Measurements from ENCODE around the gene B4GALT4.
"Not testable (repeated sequence)": the region's sequence is repeated elsewhere in the genome, so short reads cannot be mapped to it uniquely, and the experiment has no call there.

Gene B4GALT4

DNA sequence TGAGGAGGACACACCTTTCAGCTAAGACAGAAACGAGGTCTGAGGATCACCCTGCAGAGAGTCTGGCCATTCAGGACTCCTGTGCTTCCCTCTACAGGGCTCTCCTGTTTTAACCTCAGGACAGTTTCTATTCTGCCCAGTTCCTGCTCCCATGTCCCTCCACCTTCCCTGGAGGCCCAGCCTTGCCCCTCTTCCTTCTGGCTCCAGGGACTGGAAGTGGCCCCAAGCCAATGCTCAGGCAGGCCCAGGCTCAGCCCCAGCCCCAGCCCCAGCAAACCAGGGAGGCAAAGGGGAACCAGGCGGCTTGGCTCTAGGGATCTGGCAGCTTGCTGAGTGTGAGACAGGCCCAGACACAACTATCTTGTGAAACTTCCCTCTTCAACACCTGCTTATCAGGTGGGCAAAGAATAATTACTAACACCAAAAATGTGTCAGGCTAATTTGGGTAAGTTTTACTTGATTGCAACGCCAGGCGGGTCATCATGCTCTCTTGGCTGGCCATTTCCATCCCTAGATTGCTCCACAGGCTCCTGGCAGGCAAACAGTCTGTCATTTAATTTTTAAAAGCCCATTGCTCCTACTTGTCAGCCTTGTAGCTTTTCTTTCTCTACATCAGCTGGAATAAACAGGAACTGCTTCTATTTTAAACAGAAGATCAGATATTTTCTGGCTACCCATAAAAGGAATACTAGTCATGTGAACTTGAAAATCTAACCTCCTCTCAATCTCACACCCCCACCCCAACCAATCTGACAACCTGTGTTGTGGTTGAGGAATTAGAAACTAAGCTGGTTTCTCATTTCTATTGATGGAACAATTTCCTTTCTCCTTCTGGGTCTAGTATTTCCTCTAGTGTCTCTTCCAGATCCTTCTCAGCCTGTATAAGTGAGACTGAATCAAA lies 33.8 kb downstream of the B4GALT4 start:
- in situ Hi-C loops (cut with HindIII; ENCODE audit: low sequenced_read_pairs) = no loop called here

DNA sequence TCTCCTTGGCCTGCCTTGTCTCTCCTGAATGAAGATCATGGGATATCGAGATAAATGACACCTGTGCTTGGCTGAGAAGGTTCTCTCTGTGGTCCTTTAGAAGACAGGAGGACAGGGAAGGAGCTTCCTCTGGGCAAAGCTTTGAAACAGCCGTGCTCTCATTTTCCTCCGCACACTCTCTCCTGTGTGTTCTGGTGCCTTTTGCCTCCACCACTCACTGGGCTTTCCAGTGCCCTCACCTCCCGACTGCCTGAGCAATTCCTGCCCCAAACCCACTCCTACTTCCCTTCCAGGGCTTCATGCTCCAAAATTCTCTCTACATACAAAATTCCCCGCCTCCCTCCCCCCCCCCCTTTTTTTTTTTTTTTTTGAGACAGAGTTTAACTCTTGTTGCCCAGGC lies 35.0 kb downstream of the B4GALT4 start:
- in situ Hi-C loops (cut with HindIII; ENCODE audit: low sequenced_read_pairs) = no loop called here

DNA sequence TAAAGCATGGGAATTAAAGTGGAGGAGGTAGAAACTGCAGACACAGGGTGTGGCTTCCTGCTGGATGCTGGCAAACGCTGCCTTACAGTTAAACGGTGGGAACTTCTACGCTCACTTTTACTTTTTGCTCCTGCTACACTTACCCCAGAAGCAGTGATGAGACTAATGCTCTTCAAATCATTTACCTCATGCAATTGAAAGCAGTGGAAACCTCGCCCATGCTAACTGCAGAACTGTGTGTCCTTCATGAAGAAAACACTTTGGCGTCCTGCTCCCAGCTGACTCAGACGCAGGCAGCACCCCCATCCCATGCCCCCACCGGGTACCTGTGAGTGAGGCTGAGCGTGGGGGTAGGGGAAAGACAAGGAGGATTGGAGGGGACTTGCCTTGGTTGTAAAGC lies 35.5 kb downstream of the B4GALT4 start:
- in situ Hi-C loops (cut with HindIII; ENCODE audit: low sequenced_read_pairs) = no loop called here

DNA sequence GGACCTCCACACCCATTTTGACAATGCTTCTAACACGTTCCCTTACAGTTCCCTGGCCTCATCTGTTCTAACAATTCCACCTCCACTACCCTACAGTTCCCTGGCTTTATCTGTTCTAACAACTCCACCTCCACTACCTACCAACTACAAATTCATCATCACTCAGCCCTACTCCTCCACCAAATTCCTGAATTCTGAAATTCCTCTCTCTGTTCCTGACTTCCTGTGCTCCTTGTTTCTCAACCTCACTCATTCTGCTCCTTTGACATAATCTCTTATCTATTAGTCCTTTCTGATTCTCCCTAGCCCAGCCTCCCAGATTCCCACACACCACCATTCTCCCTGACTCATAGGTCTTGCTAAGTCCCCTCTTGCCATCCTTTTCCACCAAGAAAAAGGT lies 44.8 kb downstream of the B4GALT4 start:
- in situ Hi-C loops (cut with HindIII; ENCODE audit: low sequenced_read_pairs) = no loop called here

DNA sequence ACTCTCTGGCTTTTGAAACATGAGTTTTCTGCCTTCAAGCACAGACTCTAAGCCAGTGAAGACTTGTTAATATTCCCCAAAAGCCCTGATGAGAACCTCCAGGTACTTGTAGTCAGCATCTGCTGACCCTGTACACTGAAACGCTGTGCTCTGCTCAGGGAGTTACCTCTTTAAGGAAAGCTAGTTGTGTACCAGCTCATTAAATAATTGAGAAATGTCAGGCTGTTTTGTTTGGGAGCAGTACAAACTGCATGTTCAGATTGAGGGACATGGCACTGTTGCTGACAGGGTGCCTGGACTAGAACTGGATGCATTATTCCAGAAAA lies 45.6 kb downstream of the B4GALT4 start:
- in situ Hi-C loops (cut with HindIII; ENCODE audit: low sequenced_read_pairs) = no loop called here

DNA sequence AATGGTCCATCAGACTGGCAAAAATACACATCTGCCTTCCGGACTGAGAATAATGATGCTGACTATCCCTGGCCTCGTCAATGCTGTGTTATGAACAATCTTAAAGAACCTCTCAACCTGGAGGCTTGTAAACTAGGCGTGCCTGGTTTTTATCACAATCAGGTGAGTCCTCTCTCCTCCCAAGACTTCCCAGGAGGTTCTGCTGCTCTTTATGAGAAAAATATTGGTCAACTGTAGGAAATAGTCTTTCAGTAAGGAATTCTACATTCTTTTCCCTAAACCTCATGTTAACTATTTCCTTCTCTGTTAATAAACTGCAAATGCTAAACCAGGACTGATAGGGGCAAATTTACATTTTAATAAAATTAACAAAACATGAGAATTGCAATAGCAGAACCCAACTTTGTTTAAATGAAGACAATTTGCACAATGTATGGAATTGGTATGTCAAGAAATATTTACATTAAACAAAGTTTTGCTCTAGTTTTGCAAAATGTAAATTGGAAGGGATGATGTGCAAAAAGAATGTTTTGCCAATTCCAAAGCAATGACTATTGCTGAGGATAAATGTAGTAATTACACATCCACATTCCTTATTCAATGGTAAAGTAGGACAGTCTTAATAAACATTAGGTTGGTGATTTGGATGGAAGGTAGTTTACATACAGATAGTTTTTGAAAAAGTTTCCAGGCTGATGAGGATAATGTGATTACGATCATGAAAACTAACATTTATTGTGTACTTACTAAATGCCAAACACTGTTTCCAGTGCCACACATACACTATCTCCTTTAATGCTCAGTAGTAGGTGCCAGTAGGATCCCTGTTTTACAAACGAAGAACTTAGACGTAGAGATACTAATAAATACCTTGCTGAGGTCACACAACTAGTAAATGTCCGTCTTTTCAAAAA lies 46.2 kb downstream of the B4GALT4 start:
- in situ Hi-C loops (cut with HindIII; ENCODE audit: low sequenced_read_pairs) = no loop called here

DNA sequence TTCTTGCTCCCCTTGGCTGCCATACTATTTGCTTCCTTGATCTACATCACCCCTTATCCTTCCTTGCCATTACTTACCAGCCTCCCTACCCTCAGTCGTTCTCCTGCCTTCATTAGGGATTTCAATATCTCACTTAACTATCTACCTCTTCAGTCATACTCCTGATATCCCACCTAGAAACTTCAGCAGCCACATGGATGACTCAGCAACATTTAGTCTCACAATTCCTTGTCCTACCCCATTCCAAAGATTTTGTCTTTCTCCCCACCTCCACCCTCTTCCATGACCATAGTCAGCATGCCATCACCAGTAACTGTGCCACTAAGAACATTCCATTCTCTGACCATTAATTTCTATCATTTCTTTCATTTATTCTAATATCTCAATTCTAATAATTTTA lies 48.9 kb downstream of the B4GALT4 start:
- in situ Hi-C loops (cut with HindIII; ENCODE audit: low sequenced_read_pairs) = no loop called here

DNA sequence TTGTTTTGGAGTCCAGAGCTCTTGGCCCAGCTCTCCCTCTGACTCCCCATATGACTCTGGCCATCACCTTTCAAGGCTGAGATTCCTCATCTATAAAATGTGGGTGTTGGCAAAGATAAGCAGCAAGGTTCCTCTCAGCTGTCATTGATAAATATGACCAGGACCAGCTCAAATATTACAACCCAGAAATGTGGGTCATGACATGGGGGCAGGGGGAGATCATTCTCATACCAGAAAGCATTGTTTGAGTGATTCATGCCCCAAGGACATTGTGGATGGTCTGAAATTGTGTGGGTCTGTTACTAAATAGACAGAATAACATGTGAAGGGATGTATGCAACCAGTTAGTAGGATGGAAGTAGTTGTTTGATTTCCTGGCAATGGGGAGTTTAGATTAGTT lies 53.4 kb downstream of the B4GALT4 start:
- in situ Hi-C loops (cut with HindIII; ENCODE audit: low sequenced_read_pairs) = no loop called here

DNA sequence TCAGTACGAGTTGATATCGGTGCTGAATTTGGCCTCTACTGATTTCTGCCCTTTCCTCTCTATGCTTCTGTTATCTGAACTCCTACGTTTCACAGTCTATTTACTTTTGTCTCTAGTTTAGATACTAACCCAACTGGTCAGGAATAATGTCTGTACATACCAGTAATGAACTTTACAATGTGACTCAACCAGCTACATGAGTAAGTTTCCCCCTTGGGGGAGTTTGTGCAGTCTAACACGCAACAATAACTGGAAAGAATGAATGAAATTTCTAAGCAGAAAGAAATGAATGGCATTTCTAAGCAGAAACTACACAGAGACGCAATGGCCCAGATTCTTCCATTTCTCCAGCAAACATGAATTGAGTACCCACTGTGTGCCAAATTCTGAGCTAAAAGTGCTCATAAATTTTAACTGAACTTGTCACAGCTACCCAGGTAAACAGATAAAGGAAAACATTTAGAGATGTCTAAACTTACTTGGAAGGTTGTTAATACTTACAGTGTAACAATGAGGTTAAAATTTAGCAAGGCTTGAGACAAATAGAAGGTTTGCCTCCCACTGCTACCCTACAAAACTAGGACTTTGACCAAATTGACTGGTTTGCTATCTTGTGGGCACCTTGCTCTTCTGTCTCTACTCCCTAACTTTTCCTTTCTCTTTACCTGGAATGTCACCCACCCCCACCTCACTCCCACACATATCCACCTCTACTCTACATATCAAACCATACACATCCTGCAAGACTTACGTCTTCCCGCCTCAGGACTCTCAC lies 55.7 kb downstream of the B4GALT4 start:
- in situ Hi-C loops (cut with HindIII; ENCODE audit: low sequenced_read_pairs) = no loop called here

DNA sequence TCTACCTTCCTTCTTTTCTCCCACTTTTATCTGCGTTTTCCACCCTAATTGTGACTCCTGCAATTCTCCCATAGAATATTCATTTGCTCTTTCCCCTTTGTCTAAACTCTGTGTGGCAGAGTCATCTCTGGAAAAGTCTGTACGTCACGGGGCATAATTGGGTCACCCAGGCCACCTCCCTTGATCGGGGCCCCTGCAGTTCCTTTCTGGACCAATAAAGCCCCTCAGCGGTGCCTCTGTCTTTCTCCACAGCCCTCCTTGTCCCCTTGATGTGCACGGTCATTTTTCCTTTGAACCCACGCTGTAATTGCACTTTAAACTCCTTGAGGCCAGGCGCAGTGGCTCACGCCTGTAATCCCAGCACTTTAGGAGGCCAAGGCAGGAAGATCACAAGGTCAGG lies 56.6 kb downstream of the B4GALT4 start:
- in situ Hi-C loops (cut with HindIII; ENCODE audit: low sequenced_read_pairs) = no loop called here

DNA sequence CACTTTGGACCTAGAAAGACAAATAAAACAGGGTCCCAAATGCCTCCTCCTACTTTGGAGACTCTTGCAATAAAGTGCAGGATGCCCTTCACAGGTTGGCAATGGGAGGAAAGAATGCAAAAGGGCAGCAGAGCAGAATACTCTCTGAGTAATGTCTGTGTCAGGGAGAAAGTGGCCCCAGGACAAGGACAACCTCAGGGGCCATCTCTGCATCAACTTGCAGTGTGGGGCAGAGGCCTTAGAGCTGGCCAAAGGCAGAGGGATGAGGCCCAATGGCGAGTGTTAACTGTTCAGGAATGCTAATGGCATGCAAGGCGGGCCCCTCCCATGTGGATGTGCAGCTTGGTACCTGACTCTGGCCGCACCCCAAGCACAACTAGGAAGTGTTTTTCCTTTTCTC lies 58.9 kb downstream of the B4GALT4 start:
- in situ Hi-C loops (cut with HindIII; ENCODE audit: low sequenced_read_pairs) = no loop called here

DNA sequence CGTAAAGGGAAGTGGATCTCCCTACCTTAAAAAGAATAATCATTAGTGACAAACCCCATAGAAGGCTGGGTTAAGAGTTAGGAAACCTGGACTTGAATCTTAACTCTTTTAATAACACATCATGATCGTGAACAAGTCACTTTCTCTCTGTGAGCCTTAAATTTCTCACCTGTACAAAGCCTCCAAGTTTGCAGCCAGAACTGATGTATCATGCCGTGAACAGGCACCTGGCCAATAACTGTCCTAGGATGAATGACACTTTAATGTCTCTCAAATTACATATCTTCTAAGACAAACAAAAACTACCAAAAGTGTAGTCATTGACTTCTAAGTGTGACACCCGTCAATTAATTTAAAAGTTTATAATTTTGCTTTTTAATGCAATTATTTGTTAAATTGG lies 63.4 kb downstream of the B4GALT4 start:
- in situ Hi-C loops (cut with HindIII; ENCODE audit: low sequenced_read_pairs) = no loop called here

DNA sequence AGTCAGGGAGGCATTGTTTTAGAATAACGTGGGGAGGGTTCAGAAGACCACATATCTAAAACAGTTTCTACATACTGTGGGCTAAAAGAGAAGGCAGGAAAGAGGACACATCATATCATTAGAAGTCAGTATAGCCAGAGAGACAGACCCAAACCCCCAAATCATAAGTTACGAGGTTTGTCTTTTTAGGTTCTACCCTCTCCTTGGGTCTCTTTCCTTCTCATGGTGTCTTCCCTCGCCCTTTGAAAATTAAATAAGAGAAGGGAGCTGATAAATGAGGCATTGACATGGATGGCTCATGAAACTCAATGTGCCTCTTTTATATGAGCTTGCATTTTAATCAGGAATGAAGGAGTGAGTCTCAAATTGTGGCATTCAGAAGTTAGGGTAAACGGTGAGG lies 63.9 kb downstream of the B4GALT4 start:
- in situ Hi-C loops (cut with HindIII; ENCODE audit: low sequenced_read_pairs) = no loop called here

DNA sequence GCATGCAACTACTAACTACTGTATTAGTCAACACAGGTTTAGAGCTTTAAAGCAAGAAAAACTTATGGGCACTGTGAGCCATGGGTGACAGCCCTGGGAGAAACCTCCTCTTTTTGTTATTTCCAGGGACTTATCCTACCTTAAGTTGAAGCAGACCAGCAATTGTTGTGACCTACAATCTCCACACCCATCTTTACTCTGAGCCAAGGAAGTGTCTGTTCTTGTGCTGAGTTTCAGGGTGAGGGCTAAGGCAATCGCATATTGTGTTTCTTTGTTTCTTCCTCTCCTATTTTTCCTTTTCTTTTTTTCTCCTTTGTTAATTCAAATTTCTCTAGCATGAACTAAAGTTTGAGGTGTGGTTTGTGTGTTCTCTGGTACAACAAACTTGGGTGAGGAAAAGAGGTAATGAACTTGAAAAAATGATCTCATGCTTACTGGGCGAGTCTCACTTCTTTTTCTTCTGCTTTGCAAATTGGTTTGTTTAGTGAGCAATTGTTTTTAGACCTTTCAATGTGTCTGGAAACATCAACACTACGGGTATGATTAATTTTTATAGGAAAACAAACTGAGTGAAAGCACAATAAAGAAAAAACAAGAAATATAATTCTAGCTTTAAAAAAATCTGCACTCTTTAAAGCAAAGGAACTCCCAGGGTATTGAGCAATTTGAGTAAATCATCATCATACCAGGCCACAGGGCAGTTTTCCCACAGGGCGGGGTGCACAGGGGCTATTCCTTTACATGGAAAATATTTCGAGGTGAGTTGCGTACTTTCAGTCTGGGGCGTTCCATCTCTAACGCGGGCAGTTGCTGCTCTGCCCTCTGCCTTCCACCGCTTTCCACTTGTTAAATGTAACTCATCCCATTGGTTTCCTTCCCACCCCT lies 64.6 kb downstream of the B4GALT4 start:
- in situ Hi-C loops (cut with HindIII; ENCODE audit: low sequenced_read_pairs) = no loop called here

DNA sequence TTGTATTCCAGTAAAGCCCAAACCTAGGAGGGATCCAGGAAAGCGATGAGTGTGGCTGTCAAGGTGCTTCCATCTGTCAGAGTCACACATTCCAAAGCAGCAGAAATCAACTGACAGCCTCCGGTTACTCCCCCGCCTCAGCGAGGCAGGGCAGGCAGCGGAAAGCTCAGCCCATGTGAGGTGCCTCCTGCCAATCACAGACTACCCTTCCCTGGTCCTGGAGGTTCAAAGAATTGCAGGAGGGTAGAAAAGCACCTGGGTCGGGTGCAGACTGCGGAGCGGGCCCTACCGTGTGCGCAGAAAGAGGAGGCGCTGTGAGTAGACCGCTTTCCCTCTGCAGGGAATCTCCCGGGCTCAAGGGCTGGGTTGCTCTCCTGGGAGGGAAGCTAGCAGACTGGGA lies 67.4 kb downstream of the B4GALT4 start, which contains the start of gene UPK1B:
TSS of gene UPK1B (plus strand) at position 274 of the 400 bp plus-strand sequence. CDS start 13,144 bp downstream, outside the sequence.
- in situ Hi-C loops (cut with HindIII; ENCODE audit: low sequenced_read_pairs) = no loop called here

DNA sequence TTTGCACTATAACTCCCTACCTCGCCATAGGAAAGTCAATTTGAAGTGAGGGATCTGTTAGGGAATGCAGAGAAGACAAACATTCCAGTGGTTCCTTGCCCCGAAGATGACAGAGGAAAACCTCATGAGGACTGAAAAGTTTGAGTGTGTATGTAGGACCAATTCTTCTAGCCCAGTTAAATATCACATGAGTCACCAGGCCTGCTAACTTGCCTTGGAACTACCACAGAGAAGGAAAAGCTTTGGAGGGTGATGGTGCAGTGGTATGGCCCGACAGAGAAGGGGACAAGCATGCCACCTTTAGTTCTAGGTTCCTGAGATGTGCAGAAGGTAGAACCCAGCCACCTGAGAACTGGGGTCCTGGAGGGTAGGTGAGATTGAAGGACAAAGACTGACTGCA lies 69.9 kb downstream of the B4GALT4 start:
- in situ Hi-C loops (cut with HindIII; ENCODE audit: low sequenced_read_pairs) = no loop called here

DNA sequence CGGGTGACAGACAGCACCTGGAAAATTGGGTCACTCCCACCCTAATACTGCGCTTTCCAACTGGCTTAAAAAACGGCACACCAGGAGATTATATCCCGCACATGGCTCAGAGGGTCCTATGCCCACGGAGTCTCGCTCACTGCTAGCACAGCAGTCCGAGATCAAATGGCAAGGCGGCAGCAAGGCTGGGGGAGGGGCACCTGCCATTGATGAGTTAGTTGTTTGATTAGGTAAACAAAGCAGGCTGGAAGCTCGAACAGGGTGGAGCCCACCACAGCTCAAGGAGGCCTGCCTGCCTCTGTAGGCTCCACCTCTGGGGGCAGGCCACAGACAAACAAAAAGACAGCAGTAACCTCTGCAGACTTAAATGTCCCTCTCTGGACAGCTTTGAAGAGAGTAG lies 75.9 kb downstream of the B4GALT4 start:
- in situ Hi-C loops (cut with HindIII; ENCODE audit: low sequenced_read_pairs) = not testable (repeated sequence)
